ENCODE results near the gene SENP5.

The SENP5 gene

DNA sequence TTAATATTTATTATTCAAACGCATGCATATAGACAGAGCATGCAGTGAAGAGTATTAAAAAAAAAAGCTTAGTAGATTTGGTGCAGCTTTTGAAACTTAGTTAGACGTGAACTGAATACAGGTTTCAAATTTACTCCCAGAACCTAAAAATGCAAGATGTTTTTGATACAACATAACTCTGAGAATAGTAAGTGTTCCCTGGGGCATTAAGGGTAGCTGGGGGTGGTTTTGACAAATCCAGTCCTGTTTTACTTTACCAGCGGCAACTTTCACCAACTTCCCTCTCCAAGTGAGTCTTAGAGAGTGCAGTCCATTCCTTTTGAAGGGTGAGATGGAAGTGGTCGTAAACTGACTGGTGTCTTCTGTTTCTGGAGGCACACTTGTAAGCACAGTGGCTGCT lies 63.4 kb downstream of the SENP5 start:
- DNase-seq (ENCODE audit: low read depth, low spot score), result no peak
- no peak overlapping the region for H3K4me3 ChIP-seq (ENCODE audit: low read depth, low read length)
- in situ Hi-C loops (cut with HindIII; ENCODE audit: low sequenced_read_pairs), result no loop called here
- TF ChIP-seq, protein P1, sequence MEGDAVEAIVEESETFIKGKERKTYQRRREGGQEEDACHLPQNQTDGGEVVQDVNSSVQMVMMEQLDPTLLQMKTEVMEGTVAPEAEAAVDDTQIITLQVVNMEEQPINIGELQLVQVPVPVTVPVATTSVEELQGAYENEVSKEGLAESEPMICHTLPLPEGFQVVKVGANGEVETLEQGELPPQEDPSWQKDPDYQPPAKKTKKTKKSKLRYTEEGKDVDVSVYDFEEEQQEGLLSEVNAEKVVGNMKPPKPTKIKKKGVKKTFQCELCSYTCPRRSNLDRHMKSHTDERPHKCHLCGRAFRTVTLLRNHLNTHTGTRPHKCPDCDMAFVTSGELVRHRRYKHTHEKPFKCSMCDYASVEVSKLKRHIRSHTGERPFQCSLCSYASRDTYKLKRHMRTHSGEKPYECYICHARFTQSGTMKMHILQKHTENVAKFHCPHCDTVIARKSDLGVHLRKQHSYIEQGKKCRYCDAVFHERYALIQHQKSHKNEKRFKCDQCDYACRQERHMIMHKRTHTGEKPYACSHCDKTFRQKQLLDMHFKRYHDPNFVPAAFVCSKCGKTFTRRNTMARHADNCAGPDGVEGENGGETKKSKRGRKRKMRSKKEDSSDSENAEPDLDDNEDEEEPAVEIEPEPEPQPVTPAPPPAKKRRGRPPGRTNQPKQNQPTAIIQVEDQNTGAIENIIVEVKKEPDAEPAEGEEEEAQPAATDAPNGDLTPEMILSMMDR (IDR thresholded peaks at IDR 0.05; ENCODE audit: low read depth, low read length), result no peak

DNA sequence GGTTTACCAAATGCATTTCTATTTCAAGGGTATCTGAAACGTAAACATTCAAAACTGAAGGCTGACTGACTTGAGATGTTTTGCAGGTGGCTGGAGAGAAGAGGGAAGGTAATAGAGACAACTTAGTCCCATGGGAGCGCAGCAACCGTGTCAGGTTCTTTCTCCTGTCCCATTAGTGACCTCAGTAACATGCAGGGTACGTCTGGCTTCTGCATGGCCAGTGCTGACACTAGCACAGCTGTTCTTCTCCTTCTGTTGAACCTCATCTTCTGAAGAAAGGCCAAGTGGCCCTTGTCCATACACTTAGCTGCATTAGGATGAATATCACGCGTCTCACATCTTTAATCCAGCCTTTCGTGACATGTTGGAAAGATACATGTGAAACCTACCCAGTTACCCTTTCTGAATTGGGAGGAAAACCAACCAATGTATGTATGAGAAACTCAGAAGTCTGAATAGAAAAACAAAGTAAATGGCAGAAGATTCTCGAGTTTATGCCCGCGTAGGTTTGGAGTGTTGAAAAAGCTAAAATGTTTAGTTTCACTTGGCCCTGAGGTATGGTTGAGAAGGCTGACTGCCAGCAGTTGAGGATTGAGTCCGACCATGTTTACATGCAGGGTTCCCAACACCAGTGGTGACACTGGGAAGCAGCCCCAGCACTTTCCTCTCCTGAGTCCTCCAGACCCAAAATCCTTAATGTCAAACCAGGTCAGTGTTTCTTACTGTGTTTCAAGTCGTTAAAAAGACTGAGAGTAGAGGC lies 64.3 kb downstream of the SENP5 start:
- H3K4me3 ChIP-seq (ENCODE audit: low read depth, low read length), result no peak overlapping the region
- DNase-seq (ENCODE audit: low read depth, low spot score), result no peak
- in situ Hi-C loops (cut with HindIII; ENCODE audit: low sequenced_read_pairs), result no loop called here
- TF ChIP-seq, protein P1 (IDR thresholded peaks at IDR 0.05; ENCODE audit: low read depth, low read length), result no peak

DNA sequence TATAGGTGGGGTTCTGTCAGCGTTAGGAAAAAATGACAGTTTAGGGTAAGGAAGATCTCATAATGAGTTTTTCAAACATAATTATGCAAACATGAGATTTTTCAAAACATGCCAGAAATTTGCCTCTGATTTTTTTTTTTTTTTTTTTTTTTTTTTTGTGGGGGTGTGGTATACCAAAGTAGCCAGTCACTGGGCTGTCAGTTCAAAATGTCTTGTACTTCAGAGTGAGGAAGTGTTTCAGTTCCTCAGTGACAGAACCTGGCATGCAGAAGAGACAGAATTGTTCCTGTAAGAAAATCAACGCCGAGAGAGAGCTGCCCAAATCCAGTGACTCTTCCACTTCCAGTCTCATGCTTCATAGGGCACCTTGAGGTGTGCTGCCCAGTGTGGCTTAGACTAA lies 64.9 kb downstream of the SENP5 start:
- DNase-seq (ENCODE audit: low read depth, low spot score), result no peak
- in situ Hi-C loops (cut with HindIII; ENCODE audit: low sequenced_read_pairs), result no loop called here
- TF ChIP-seq, protein P1 (IDR thresholded peaks at IDR 0.05; ENCODE audit: low read depth, low read length), result no peak
- no peak overlapping the region for H3K4me3 ChIP-seq (ENCODE audit: low read depth, low read length)

DNA sequence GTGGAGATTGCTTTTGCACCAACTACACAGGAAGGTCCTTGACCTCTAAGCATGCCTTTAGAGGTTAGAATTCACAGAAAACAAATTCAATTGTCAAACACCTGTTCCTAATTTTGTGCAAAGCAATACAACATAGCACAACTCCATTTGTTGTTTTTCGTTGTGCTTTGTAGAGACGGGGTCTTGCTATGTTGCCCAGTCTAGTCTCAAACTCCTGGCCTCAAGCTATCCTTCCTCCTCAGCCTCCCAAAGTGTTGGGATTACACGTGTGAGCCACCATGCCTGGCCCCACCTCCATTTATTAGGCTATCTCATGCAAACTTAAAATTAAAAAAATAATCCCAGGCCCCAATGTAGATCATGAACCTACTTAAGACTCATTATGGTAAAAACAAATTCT lies 68.6 kb downstream of the SENP5 start:
- DNase-seq (ENCODE audit: low read depth, low spot score), result no peak
- in situ Hi-C loops (cut with HindIII; ENCODE audit: low sequenced_read_pairs), result no loop called here
- TF ChIP-seq, protein P1 (IDR thresholded peaks at IDR 0.05; ENCODE audit: low read depth, low read length), result no peak
- no peak overlapping the region for H3K4me3 ChIP-seq (ENCODE audit: low read depth, low read length)

DNA sequence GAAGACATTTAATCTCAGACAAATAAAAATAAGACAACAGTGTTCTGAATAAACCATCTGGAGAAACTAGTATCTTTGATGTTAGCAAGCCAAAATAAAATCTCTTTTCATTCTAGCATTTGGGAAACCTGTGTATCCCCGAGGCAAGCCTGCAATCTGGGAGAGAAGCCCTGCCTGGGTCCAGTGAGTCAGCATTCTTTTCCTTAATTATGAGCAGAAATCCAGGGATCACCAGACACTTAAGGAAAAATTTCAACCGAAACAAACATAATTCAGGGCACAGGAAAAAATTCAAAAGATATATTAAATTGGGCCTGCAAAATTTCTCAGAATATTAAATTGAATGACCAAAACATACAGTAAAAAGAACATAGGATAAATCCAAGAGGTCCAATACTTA lies 70.4 kb downstream of the SENP5 start:
- TF ChIP-seq, protein P1 (IDR thresholded peaks at IDR 0.05; ENCODE audit: low read depth, low read length), result no peak
- in situ Hi-C loops (cut with HindIII; ENCODE audit: low sequenced_read_pairs), result no loop called here
- no peak overlapping the region for H3K4me3 ChIP-seq (ENCODE audit: low read depth, low read length)
- DNase-seq (ENCODE audit: low read depth, low spot score), result no peak

DNA sequence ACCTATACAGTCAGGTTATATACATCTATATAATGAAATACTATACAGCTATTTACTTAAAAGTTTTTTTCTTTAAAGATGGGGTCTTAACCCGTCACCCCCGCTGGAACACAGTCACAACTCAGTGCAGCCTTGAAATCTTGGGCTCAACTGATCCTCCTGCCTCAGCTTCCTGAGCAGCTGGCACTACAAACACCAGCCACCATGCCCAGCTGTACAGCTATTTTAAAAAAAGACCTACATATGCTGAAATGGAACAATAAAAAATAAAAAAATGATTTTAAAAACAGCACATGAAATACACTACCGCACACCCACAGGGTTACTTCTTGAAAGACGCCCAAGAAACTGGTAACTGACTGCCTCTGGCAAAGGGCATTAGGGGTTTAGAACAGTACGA lies 70.9 kb downstream of the SENP5 start:
- TF ChIP-seq, protein P1 (IDR thresholded peaks at IDR 0.05; ENCODE audit: low read depth, low read length), result no peak
- DNase-seq (ENCODE audit: low read depth, low spot score), result no peak
- in situ Hi-C loops (cut with HindIII; ENCODE audit: low sequenced_read_pairs), result no loop called here
- H3K4me3 ChIP-seq (ENCODE audit: low read depth, low read length), result no peak overlapping the region

Data from astrocyte of the spinal cord (primary cell).